ENCODE measurements around the gene AACS.
"Not testable (repeated sequence)": the region's sequence is repeated elsewhere in the genome, so short reads cannot be mapped to it uniquely, and the experiment has no call there.

Gene AACS

DNA sequence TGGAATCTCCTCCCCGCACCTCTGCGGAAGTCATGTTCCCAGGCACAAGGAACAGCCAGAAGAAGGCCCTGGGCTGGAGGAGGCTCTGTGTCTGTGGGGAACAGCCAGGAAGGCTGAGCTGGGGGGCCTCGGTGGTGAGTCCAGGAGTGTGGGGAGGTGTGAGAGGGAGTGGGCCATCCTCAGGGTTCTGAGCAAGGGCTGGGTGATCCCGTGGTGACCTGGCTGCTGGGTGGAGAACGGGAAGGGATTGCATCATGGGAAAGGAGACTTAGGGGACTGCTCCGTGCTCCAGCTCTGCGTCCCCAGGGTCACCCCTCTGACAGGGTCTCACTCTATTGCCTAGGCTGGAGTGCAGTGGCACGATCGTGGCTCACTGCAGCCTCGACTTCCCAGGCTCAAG is 13.8 kb downstream of the AACS start:
- Histone ChIP-seq H3K36me3 (peaks cover 25 to 81% (median 53%) of the 10 kb centered on the region in 11 experiments), H3K27ac (no peak overlapping the region), H3K4me2 (no peak overlapping the region), H3K9me3 (replicated peaks in 1 of 11) (no peaks in the 10 kb centered on the region), H4K20me1 (no peaks in the 10 kb centered on the region), H3K9ac (no peak overlapping the region), H3K27me3 (no peaks in the 10 kb centered on the region), H3K4me3 (no peak overlapping the region), H3K4me1 (peaks cover 8 to 19% (median 13%) of the 10 kb centered on the region in 10 experiments)
- no peak for TF ChIP-seq Cebpa-rat (IDR thresholded peaks at IDR 0.05)

DNA sequence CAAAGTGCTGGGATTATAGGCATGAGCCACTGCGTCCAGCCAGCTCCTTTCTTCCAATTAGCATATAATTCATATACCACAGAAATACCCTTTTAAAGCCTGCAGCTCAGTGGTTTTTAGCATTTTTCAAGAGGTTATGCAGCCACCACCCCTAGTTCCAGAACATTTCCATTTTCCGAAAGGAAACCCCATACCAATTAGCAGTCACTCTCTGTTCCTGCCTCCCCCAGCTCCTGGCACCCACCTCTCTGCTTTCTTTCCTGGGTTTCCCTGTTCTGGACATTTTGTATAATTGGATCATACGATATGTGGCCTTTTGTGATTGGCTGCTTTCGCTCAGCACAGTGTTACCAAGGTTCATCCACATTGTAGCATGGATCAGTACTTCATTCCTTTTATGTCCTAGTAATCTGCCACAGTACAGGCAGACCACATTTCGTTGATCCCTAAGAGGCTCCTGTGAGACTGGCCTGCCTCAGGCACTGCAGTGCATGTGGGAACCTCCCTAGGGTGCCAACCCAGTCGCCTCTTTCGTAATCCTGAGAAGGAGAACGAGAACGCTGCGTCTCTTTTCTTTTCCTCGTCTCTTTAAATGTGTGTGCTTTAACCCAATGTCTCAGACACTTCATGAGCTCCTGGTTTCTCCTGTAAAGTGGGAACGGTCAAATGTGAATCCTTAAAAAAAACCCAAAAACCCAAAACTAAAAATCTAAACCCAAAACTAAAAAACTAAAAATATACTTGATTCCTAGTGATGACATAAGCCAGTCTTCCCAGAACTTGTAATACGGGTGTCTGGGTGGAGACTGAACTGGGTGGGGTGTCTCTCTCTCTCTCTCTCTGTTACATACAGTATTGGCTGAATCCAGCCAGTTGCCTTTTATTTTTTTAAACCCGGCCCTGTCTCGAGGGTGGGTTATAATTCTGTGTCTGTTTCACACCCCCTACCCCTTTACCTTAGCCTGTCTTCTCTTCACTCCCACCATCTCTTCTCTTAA is 14.7 kb downstream of the AACS start:
- H3K4me1 ChIP-seq, result peaks cover 8 to 19% (median 13%) of the 10 kb centered on the region in 10 experiments
- H3K9ac ChIP-seq, result no peak overlapping the region; a peak in 1 of 22 replicates
- H4K20me1 ChIP-seq, result no peaks in the 10 kb centered on the region
- no peak overlapping the region for H3K27ac ChIP-seq
- peak overlapping the region in 9 of 11 experiments; percentile 1 to 35 (median 19); a peak in 9 of 22 replicates for H3K4me2 ChIP-seq
- H3K9me3 ChIP-seq (replicated peaks in 1 of 11), result no peaks in the 10 kb centered on the region
- peaks cover 31 to 88% (median 58%) of the 10 kb centered on the region in 11 experiments for H3K36me3 ChIP-seq
- 0 out of 22 replicates have a peak, but pooled peaks of 1 of the 11 experiments have one; percentile 34 for TF ChIP-seq Cebpa-rat (IDR thresholded peaks at IDR 0.05)
- no peak overlapping the region for H3K4me3 ChIP-seq
- H3K27me3 ChIP-seq, result no peaks in the 10 kb centered on the region

DNA sequence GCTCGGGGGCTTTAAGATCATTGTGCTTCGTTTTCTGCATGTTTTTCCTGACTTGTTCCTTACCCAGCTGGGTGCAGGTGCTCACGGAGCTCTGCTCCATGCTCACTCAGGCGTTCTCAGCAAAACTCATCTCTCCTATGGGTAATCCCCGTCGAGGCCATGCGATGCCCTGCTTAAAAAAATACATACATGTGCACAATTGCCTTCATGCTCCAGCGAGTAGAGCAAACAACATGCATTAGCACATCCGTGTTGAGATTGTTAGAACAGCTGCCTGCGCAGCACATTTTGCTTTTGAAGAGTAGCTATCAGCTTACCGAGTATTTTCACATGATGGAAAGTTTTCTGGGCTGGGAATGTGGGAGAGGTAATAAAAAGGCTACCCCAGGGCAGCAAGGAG is 16.2 kb downstream of the AACS start:
- Histone ChIP-seq H3K27me3 (no peaks in the 10 kb centered on the region), H4K20me1 (0 out of 22 replicates have a peak, but pooled peaks cover 0 to 7% (median 0%) of the 10 kb centered on the region in 11 experiments), H3K36me3 (peaks cover 33 to 92% (median 61%) of the 10 kb centered on the region in 11 experiments), H3K4me2 (peak overlapping the region in 6 of 11 experiments; percentile 5 to 54 (median 34); a peak in 10 of 22 replicates), H3K9me3 (replicated peaks in 1 of 11) (no peaks in the 10 kb centered on the region), H3K4me1 (peaks cover 8 to 19% (median 13%) of the 10 kb centered on the region in 10 experiments), H3K9ac (no peak overlapping the region), H3K4me3 (no peak overlapping the region), H3K27ac (no peak overlapping the region)
- no peak for TF ChIP-seq Cebpa-rat (IDR thresholded peaks at IDR 0.05)

GRCh38 chr12:125083072-125083471 is 17.8 kb downstream of the AACS start:
- Histone ChIP-seq H3K9me3 (replicated peaks in 1 of 11) (no peaks in the 10 kb centered on the region), H3K27ac (no peak overlapping the region), H3K9ac (no peak overlapping the region), H3K27me3 (no peaks in the 10 kb centered on the region), H3K36me3 (peaks cover 21 to 92% (median 62%) of the 10 kb centered on the region in 11 experiments), H3K4me2 (no peak overlapping the region), H4K20me1 (0 out of 22 replicates have a peak, but pooled peaks cover 0 to 12% (median 0%) of the 10 kb centered on the region in 11 experiments), H3K4me3 (no peak overlapping the region), H3K4me1 (peaks cover 8 to 26% (median 18%) of the 10 kb centered on the region in 10 experiments)
- TF ChIP-seq Cebpa-rat (IDR thresholded peaks at IDR 0.05), result no peak

GRCh38 chr12:125088199-125088598 is 23.0 kb downstream of the AACS start:
- not testable (repeated sequence) for H3K27ac ChIP-seq, H3K27me3 ChIP-seq, H3K4me3 ChIP-seq, H3K4me2 ChIP-seq, H3K9ac ChIP-seq
- peaks cover 0 to 29% (median 0%) of the 10 kb centered on the region in 11 experiments; a peak in 2 of 22 replicates for H4K20me1 ChIP-seq
- H3K9me3 ChIP-seq (replicated peaks in 1 of 11), result peaks cover 0 to 14% (median 8%) of the 10 kb centered on the region in 11 experiments; a peak in 9 of 22 replicates
- H3K4me1 ChIP-seq, result peaks cover 0 to 16% (median 7%) of the 10 kb centered on the region in 10 experiments; a peak in 10 of 20 replicates
- H3K36me3 ChIP-seq, result peaks cover 51 to 99% (median 77%) of the 10 kb centered on the region in 11 experiments

- Histone ChIP-seq H3K27ac (no peak overlapping the region), H3K4me2 (no peak overlapping the region), H3K9ac (no peak overlapping the region), H3K4me3 (no peak overlapping the region), H3K36me3 (peaks cover 51 to 99% (median 76%) of the 10 kb centered on the region in 11 experiments), H3K9me3 (replicated peaks in 1 of 11) (peaks cover 0 to 14% (median 8%) of the 10 kb centered on the region in 11 experiments; a peak in 9 of 22 replicates), H4K20me1 (peaks cover 0 to 38% (median 0%) of the 10 kb centered on the region in 11 experiments; a peak in 3 of 22 replicates), H3K4me1 (peaks cover 0 to 21% (median 7%) of the 10 kb centered on the region in 10 experiments; a peak in 10 of 20 replicates), H3K27me3 (no peaks in the 10 kb centered on the region)
- TF ChIP-seq Cebpa-rat (IDR thresholded peaks at IDR 0.05), result no peak
Observed at GRCh38 chr12:125089083-125089482, 23.8 kb downstream of the AACS start.

DNA sequence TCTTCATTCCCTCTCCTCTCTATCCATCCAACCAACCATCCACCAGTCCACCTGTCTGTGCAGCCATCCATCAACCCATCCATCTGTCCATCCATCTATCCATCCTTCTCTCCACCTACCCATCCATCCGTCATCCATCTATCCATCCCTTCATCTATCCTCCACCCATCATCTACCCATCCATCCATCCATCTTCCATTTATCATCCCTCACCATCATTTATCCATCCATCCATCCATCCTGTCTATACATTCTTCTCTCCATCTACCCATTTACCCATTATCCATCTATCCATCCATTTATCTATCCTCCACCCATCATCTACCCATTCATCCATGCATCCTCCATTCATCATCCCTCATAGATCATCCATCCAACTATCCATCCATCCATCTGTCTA is 24.4 kb downstream of the AACS start:
- Histone ChIP-seq H3K36me3 (peaks cover 49 to 99% (median 73%) of the 10 kb centered on the region in 11 experiments), H3K4me2 (no peak overlapping the region), H3K9ac (no peak overlapping the region), H3K27ac (no peak overlapping the region), H3K27me3 (no peaks in the 10 kb centered on the region), H3K9me3 (replicated peaks in 1 of 11) (peaks cover 0 to 14% (median 8%) of the 10 kb centered on the region in 11 experiments; a peak in 9 of 22 replicates), H3K4me1 (peaks cover 0 to 21% (median 7%) of the 10 kb centered on the region in 10 experiments; a peak in 10 of 20 replicates), H3K4me3 (no peak overlapping the region), H4K20me1 (peaks cover 0 to 39% (median 0%) of the 10 kb centered on the region in 11 experiments; a peak in 3 of 22 replicates)
- TF ChIP-seq Cebpa-rat (IDR thresholded peaks at IDR 0.05), result no peak

DNA sequence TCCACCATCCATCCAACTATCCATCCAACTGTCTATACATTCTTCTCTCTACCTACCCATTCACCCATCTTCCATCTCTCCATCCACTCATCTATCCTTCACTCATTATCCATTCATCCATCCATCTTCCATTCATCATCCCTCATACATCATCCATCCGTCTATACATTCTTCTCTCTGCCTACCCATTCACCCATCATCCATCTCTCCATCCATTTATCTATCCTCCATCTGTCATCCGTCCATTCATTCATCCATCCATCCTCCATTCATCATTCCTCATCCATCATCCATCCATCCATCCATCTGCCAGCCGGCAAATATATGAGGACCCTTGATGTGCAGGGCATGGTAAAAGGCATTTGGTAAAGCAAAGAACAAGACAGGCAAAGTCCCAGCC is 25.2 kb downstream of the AACS start:
- H3K27ac ChIP-seq, result no peak overlapping the region
- H3K9ac ChIP-seq, result no peak overlapping the region
- H3K36me3 ChIP-seq, result peaks cover 41 to 96% (median 65%) of the 10 kb centered on the region in 11 experiments
- H3K4me3 ChIP-seq, result no peak overlapping the region
- TF ChIP-seq Cebpa-rat (IDR thresholded peaks at IDR 0.05), result no peak
- H3K27me3 ChIP-seq, result no peaks in the 10 kb centered on the region
- H4K20me1 ChIP-seq, result peaks cover 0 to 47% (median 0%) of the 10 kb centered on the region in 11 experiments; a peak in 3 of 22 replicates
- no peak overlapping the region for H3K4me2 ChIP-seq
- peaks cover 0 to 29% (median 7%) of the 10 kb centered on the region in 10 experiments; a peak in 11 of 20 replicates for H3K4me1 ChIP-seq
- H3K9me3 ChIP-seq (replicated peaks in 1 of 11), result peaks cover 0 to 14% (median 8%) of the 10 kb centered on the region in 11 experiments; a peak in 9 of 22 replicates

GRCh38 chr12:125091401-125091800 is 26.2 kb downstream of the AACS start:
- no peaks in the 10 kb centered on the region for H3K27me3 ChIP-seq
- no peak overlapping the region for H3K4me2 ChIP-seq
- H4K20me1 ChIP-seq, result peaks cover 0 to 46% (median 0%) of the 10 kb centered on the region in 11 experiments; a peak in 5 of 22 replicates
- H3K36me3 ChIP-seq, result peaks cover 36 to 86% (median 58%) of the 10 kb centered on the region in 11 experiments
- peaks cover 0 to 35% (median 8%) of the 10 kb centered on the region in 10 experiments; a peak in 11 of 20 replicates for H3K4me1 ChIP-seq
- no peak overlapping the region for H3K27ac ChIP-seq
- TF ChIP-seq Cebpa-rat (IDR thresholded peaks at IDR 0.05), result no peak
- H3K9ac ChIP-seq, result no peak overlapping the region
- H3K4me3 ChIP-seq, result no peak overlapping the region
- H3K9me3 ChIP-seq (replicated peaks in 1 of 11), result peaks cover 0 to 14% (median 8%) of the 10 kb centered on the region in 11 experiments; a peak in 9 of 22 replicates

Measured in BLaER1 treated with 17β-estradiol and CSF1 and Interleukin-3, amounts not matched to agents 10 nM and 100 nM (cell line).